RCC 7860 (cell line): ENCODE data around the gene GALNT1.

Source experiments
- DNase-seq: peaks from one replicate; pipeline ENCODE4 v3.0.0-alpha.2; 2015; ENCODE audit warnings: low spot score
- FAIRE-seq: peaks from 2 replicates; lab custom pipeline; 2012; peaks lifted over from hg19 to GRCh38; lab: Jason Lieb, UNC

GALNT1 gene

GRCh38 chr18:35661483-35662146 is 80.1 kb downstream of the GALNT1 start:
- DNase-seq = no peak
- no peak for FAIRE-seq

DNA sequence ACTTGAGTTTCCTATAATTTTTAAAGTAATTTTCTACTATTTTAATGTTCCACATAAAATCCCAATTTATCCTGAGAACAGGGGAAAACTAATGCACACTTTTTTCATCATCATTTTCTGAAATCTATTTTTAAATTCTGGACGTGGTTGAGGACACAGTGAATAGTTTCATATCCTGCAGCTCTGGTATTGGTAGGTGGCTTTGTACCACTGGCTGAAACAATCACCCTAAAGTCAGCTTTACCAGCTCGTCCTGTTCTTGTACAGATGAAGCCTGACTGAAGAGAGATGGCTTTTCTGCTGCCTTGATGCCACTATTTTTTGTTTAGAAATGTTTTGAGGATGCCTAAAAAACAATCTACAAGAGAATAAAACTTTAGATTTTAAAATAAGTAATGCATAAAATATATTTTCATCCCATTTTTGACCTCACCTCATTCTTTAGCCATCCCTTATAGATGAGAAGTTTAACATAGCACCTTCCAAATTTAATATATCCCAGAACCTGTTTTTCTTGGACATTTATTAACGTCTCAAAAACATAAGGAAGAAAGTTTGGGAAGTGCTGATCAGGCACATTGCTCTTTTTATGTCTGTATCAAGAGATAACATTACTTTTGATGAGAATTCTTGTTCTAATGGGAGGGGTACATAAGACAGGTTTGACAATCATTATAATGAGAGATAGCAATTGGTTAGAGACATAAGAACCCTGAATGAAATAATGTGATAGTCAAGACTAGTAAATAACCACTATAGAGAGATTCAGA is 80.9 kb downstream of the GALNT1 start:
- no peak for FAIRE-seq
- DNase-seq = no peak

GRCh38 chr18:35671966-35672603 is 90.5 kb downstream of the GALNT1 start:
- DNase-seq (no peak), FAIRE-seq (no peak)

DNA sequence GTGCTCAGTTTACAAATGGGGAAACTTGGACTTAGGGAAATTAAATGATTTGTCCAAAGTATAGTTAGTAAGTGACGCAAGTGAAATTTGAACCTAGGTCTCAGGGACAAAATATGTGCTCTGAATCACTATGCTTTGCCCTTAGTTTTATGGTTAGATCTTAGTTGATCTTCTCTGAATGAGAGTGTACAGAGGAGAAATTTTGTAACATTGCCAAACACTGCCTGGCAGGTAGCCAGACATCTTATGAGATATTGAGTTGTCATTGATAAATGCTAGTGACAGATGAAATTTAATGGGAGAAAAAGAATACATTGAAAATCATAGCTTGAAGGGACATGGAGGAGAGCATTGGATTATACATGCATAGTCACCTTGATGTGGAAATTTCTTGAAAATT is 91.4 kb downstream of the GALNT1 start:
- FAIRE-seq (no peak), DNase-seq (no peak)

DNA sequence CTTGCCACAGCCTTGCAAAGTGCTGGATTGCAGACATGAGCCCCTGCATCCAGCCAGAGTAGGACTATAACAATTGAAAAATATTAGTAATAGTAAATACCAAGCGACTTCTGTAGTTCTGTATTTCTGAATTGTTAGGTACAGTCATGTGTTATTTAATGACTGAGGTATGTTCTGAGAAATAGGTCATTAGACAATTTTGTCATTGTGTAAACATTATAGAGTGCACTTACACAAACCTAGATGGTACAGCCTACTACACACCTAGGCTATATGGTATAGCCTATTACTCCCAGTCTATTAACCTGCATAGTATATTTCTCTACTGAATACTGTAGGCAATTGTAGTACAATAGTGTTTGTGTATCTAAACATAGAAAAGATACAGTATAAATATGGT is 92.1 kb downstream of the GALNT1 start:
- FAIRE-seq (no peak), DNase-seq (no peak)

- DNase-seq = no peak
- no peak for FAIRE-seq
Observed at GRCh38 chr18:35680139-35680551, 98.6 kb downstream of the GALNT1 start.

DNA sequence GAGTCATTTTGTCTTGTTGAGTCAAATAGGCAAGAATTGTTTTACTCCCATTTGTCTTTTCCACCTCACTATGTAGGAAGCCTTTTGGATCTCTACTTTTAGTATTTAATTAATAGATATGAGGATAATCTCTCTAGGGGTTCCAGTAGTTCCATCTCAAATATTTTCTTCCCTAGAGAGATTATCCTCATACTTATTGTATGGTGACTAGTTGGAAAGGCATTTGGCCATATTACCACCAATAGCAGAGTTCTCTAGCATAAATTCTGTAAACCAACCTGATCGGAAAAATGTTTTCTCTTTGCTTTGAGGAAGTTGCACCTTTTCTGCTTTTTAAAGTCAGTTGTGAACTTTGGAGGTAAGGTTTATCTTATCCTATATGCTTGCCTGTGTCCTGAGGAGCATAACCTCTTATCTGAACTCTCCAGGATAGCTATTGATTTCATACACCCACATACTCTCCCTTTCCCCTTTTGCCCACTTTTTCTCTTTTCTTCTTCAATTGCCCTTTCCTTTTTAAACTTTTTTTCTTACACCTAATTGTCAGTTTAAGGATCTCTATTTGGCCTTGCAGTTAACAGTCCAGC is 100.8 kb downstream of the GALNT1 start:
- DNase-seq = no peak
- no peak for FAIRE-seq

DNA sequence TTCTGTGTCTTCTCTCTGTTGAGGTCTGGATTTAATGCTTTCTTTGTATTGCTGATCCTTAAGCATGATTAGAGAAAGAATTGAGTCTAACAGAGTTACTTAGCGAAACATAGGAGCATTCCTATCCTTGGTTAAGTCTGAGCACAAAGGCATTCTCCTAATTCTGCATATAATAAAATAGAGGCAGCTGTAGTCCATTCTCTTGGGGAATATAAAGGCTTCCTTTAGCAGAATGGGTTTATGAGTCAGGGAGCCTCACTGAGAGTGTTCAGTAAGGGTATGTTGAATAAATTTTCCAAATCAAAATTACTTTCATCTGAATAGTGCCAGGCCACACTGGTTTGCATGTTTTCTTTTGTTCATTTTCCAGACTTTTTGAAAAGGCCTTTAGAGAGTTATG is 101.5 kb downstream of the GALNT1 start:
- no peak for DNase-seq

DNA sequence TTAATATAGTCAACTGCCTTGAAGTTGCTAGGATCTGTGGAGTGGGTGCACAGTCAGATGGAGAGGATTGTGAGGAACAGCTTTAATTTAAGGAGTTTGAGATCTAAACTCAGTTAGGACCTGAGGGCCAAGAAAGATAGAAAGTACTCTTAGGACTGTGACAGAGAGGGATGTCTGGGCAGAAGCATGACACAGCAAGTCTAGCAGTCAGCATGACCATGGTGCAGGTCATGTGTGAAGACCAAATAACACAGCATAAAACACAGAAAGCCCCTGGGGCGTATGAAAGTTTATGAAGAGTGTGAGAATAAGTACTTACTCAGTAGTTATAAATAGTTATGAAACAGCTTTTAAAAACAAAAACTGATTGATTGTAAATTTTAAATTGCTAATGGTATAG is 107.2 kb downstream of the GALNT1 start:
- no peak for FAIRE-seq
- DNase-seq = no peak

More for the DNA sequence above, 101.5 kb downstream of the GALNT1 start:
- no peak for FAIRE-seq

- FAIRE-seq (no peak), DNase-seq (no peak)
Observed at GRCh38 chr18:35689728-35690127, 108.2 kb downstream of the GALNT1 start.

GRCh38 chr18:35691625-35692024 is 110.1 kb downstream of the GALNT1 start:
- DNase-seq (no peak), FAIRE-seq (no peak)

DNA sequence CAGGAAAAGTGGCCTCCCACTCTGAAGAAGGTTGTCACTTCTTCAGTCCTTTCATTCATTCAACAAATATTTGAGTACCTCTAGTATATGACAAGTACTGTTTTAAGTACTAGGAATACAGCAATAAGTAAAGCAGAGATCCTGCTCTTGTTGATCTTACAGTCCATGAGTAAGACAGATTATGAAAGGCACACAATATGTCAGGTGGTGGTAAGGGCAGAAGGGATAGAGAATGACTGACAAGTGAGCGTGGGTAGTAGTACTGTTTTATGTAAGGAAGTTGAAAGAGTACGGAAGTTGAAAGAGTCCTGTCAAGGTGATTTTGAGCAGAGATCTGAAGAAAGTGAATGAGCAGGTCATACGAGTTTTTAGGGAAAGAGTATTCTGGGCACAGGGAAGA is 111.3 kb downstream of the GALNT1 start:
- FAIRE-seq (no peak), DNase-seq (no peak)

GRCh38 chr18:35693829-35694228 is 112.3 kb downstream of the GALNT1 start:
- FAIRE-seq (no peak), DNase-seq (no peak)

- FAIRE-seq = no peak
- no peak for DNase-seq
Observed at GRCh38 chr18:35694808-35695207, 113.3 kb downstream of the GALNT1 start.

DNA sequence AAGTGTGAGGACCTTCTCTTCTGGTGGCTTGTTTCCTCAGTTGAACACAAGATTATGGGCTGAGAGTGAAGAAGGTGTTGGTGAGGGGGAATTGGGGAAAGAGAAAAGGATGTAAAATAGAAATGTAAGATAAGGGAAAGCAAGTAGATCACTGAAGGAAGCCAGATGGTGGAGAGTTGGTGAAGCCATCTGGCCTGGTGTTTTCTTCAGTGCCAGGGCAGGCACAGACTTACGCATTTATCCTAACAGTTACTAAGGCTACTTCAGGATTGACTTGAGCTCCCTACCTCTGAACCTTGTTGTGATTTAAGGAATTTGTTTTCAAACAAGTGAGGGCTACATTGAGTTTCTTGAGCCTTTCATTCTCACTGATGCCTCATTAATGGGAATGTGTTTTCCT is 113.8 kb downstream of the GALNT1 start:
- DNase-seq (no peak), FAIRE-seq (no peak)

GRCh38 chr18:35695803-35696202 is 114.3 kb downstream of the GALNT1 start:
- FAIRE-seq (no peak), DNase-seq (no peak)

- no peak for FAIRE-seq
- DNase-seq = no peak
Observed at GRCh38 chr18:35696307-35696706, 114.8 kb downstream of the GALNT1 start.

DNA sequence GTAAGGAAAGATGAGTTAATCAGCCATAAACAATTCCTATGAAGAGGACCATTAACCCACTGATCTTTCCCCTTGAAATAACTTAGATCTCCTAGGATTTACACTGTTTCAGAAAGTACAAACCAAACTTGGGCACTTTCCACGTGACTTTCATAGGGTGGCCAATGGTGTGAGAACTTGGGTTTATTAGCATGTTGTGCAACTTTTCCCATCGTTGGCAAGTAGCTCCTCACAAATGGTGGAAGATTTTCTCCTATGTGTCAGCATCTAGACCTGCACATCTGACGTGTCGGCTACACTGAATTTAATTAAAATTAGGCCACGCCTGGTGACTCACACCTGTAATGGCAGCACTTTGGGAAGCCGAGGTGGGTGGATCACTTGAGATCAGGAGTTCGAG is 116.3 kb downstream of the GALNT1 start:
- no peak for FAIRE-seq
- DNase-seq = no peak

DNA sequence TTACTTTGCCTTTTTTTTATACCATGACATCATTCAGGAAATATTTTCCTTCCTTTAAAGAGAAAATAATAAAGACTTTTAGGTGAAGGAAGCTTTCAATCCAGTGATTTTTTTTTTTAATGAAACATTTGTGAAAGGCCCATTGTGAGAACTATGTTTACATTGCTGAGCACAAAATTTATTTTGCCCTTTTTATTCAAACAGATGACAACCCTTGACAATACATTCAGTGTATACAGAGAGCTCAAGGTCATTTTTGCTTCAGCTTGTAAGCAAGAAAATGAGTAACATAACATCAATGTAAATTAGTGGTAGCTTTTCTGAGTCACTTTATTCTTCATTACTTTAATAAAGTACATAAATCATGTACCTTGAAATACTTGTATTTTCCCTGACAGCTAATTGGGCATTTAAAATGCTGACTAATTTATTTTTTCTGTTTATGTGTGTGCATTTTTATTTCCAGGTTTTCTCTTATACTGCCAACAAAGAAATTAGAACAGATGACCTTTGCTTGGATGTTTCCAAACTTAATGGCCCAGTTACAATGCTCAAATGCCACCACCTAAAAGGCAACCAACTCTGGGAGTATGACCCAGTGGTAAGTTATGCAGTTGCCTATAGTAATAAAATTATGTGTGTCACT is 121.6 kb downstream of the GALNT1 start:
- no peak for DNase-seq
- FAIRE-seq = no peak

DNA sequence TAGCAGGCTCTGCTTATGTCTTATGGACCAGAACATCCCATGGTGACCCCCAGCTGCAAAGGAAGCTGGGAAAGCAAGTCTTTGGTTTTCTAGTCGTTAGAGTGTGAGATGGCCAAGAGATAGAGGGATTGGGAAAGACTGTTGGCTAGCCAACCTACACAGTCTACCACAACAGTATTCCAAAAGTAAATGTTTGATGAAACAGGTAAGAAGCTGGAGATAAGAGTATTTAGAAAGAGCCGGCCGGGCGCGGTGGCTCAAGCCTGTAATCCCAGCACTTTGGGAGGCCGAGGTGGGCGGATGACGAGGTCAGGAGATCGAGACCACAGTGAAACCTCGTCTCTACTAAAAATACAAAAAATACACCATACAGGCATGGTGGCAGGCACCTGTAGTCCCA is 124.4 kb downstream of the GALNT1 start:
- DNase-seq (no peak), FAIRE-seq (no peak)

DNA sequence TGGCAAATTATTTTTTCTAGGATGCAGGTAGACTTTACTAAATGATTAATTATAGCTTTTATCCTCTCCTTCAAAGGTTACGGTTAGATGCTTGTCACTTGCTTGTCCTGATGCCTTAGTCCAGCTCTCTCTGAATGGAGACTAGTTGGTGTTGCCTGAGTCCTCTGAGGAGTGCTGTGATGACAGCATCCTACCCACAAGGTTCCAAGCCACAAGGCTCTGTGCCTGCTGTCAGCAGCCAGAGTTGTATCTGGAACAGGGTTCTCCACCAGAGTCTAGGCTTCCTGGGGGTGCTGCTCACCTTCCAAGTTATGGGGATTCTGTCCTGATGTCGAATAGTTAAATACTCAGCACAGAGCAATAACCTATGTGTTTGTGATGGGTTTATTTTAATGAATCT is 125.7 kb downstream of the GALNT1 start:
- no peak for DNase-seq
- FAIRE-seq = no peak
